HepG2 (cell line): Measurements from ENCODE around the gene CAP2. TPM values are rescaled to one million over a fixed set of nuclear protein-coding genes. Genes with fewer than 3 reads are reported as not detected.

ENCODE experiments used
- AKAP8 ChIP-seq: sonication (generic); formaldehyde crosslinking; IDR thresholded peaks from 2 replicates; pipeline ENCODE4 v1.5.1; 2020; ENCODE audit warnings: mild to moderate bottlenecking, missing genetic modification reagents
- ATF5 ChIP-seq: sonication (generic); formaldehyde crosslinking; IDR thresholded peaks from 2 replicates; pipeline ENCODE4 v1.4.0; 2020; ENCODE audit warnings: mild to moderate bottlenecking, low read depth, missing genetic modification reagents
- EEA1 ChIP-seq: sonication (generic); formaldehyde crosslinking; IDR thresholded peaks from 2 replicates; pipeline ENCODE4 v1.5.1; 2020; ENCODE audit warnings: mild to moderate bottlenecking, missing genetic modification reagents, borderline replicate concordance
- GABPB1 ChIP-seq: IDR thresholded peaks from 2 replicates; pipeline ENCODE4 v1.6.1; 2016; ENCODE audit warnings: mild to moderate bottlenecking, missing genetic modification reagents, moderate library complexity, missing compliant biosample characterization
- HNRNPLL ChIP-seq: fragments of 200-400 bp; formaldehyde crosslinking; IDR thresholded peaks from 2 replicates; pipeline ENCODE4 v1.6.1; 2017; ENCODE audit warnings: mild to moderate bottlenecking, low read depth, low read length; ENCODE audit not compliant: poor library complexity, severe bottlenecking
- PLRG1 ChIP-seq: fragments of 450-650 bp; conservative IDR thresholded peaks from 2 replicates; pipeline ENCODE4 v1.6.1; 2016
- SMAD3 ChIP-seq: sonication (generic); formaldehyde crosslinking; IDR thresholded peaks from 2 replicates; pipeline ENCODE4 v1.4.0; 2020; ENCODE audit warnings: missing genetic modification reagents
- TBP ChIP-seq: sonication (generic); formaldehyde crosslinking; IDR thresholded peaks from 2 replicates; pipeline ENCODE4 v1.5.0; 2020; ENCODE audit warnings: missing genetic modification reagents
- TCF7L2 ChIP-seq: IDR thresholded peaks from 2 replicates; pipeline ENCODE4 v1.6.1; 2011; ENCODE audit warnings: mild to moderate bottlenecking, low read depth, low read length, moderate library complexity
- TOE1 ChIP-seq: sonication (generic); formaldehyde crosslinking; IDR thresholded peaks from 2 replicates; pipeline ENCODE4 v1.4.0; 2020; ENCODE audit warnings: mild to moderate bottlenecking, missing genetic modification reagents
- ZBTB46 ChIP-seq: sonication (generic); formaldehyde crosslinking; IDR thresholded peaks from 2 replicates; pipeline ENCODE4 v1.4.0; 2020; ENCODE audit warnings: mild to moderate bottlenecking, missing genetic modification reagents, borderline replicate concordance
- ZNF10 ChIP-seq: sonication (generic); formaldehyde crosslinking; IDR thresholded peaks from 2 replicates; pipeline ENCODE4 v1.4.0; 2020; ENCODE audit warnings: mild to moderate bottlenecking, low read depth, missing genetic modification reagents, borderline replicate concordance
- polyA plus RNA-seq, 8 experiments: library from polyadenylated mRNA; depleted of rRNA in 3 of 8; stranded (reverse) in 7 of 8; unstranded in 1 of 8; fragments of >200 nt; fragmentation: Illumina TruSeq in 4 of 8; extraction: Trizol in 4 of 8; gene quantifications; 2 replicates each; pipeline versions ENCODE4 v1.2.1 to v1.2.3, GENCODE V29; 2011 to 2016; ENCODE audit warnings: low read depth in 4 of 8, missing spikeins in 1 of 8, mixed read lengths in 1 of 8; ENCODE audit not compliant: insufficient read depth in 1 of 8
- total RNA-seq, 5 experiments: library from RNA; depleted of rRNA; stranded (reverse); fragments of >200 nt; fragmentation: Illumina TruSeq; extraction: Trizol; gene quantifications; 2 replicates each; pipeline ENCODE4 v1.2.3, GENCODE V29; 2016; ENCODE audit warnings: low read depth in 1 of 5
- TF ChIP-seq, protein P1 (sequence below): IDR thresholded peaks from 2 replicates; pipeline ENCODE4 v1.4.0; 2020; ENCODE audit warnings: mild to moderate bottlenecking, missing genetic modification reagents

Gene CAP2
- total and polyA plus RNA-seq, 2 of the 13 experiments (the other 11 are each of a cell fraction or from before 2014, with no cell fraction given) = 7.9 to 53.1 TPM

DNA sequence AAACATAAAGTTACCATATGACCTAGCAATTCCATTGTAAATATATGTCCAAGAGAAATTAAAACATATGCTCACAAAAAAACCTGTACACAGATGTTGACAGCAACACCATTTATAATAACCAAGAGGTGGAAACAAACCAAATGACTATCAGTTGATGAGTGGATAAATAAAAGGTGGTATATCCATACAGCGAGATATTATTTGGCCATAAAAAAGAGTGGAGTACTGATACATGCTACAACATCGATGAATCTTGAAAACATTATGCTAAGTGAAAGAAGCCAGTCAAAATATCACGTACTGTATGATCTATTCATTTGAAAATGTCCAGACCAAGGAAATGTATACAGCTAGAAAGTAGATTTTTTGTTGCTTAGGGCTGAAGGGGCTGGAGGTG lies 2.9 kb downstream of the CAP2 start (continued):
- TF ChIP-seq TOE1 (CRISPR knock-in tag) = no peak
- TF ChIP-seq TBP (CRISPR knock-in tag) = no peak
- TF ChIP-seq ZNF10 (CRISPR knock-in tag) = no peak
- TF ChIP-seq, protein P1, sequence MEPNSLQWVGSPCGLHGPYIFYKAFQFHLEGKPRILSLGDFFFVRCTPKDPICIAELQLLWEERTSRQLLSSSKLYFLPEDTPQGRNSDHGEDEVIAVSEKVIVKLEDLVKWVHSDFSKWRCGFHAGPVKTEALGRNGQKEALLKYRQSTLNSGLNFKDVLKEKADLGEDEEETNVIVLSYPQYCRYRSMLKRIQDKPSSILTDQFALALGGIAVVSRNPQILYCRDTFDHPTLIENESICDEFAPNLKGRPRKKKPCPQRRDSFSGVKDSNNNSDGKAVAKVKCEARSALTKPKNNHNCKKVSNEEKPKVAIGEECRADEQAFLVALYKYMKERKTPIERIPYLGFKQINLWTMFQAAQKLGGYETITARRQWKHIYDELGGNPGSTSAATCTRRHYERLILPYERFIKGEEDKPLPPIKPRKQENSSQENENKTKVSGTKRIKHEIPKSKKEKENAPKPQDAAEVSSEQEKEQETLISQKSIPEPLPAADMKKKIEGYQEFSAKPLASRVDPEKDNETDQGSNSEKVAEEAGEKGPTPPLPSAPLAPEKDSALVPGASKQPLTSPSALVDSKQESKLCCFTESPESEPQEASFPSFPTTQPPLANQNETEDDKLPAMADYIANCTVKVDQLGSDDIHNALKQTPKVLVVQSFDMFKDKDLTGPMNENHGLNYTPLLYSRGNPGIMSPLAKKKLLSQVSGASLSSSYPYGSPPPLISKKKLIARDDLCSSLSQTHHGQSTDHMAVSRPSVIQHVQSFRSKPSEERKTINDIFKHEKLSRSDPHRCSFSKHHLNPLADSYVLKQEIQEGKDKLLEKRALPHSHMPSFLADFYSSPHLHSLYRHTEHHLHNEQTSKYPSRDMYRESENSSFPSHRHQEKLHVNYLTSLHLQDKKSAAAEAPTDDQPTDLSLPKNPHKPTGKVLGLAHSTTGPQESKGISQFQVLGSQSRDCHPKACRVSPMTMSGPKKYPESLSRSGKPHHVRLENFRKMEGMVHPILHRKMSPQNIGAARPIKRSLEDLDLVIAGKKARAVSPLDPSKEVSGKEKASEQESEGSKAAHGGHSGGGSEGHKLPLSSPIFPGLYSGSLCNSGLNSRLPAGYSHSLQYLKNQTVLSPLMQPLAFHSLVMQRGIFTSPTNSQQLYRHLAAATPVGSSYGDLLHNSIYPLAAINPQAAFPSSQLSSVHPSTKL (CRISPR knock-in tag) = no peak
- no peak for TF ChIP-seq TCF7L2
- no peak for TF ChIP-seq SMAD3 (CRISPR knock-in tag)
- no peak for TF ChIP-seq EEA1 (CRISPR knock-in tag)
- TF ChIP-seq HNRNPLL = no peak
- no peak for TF ChIP-seq AKAP8 (CRISPR knock-in tag)
- no peak for TF ChIP-seq ZBTB46 (CRISPR knock-in tag)
- no peak for TF ChIP-seq ATF5 (CRISPR knock-in tag)
- TF ChIP-seq PLRG1 = no peak
- TF ChIP-seq GABPB1 (CRISPR knock-in tag) = no peak
